ENCODE results near the gene FGR. TPM values are rescaled to one million over a fixed set of nuclear protein-coding genes. Genes with fewer than 3 reads are reported as not detected.
A peak's percentile ranks its signal among the peaks of the same experiment; 100 is the strongest.

FGR gene
- total and polyA plus RNA-seq, 2 of the 13 experiments (the other 11 are each of a cell fraction or from before 2014, with no cell fraction given) = not detected

DNA sequence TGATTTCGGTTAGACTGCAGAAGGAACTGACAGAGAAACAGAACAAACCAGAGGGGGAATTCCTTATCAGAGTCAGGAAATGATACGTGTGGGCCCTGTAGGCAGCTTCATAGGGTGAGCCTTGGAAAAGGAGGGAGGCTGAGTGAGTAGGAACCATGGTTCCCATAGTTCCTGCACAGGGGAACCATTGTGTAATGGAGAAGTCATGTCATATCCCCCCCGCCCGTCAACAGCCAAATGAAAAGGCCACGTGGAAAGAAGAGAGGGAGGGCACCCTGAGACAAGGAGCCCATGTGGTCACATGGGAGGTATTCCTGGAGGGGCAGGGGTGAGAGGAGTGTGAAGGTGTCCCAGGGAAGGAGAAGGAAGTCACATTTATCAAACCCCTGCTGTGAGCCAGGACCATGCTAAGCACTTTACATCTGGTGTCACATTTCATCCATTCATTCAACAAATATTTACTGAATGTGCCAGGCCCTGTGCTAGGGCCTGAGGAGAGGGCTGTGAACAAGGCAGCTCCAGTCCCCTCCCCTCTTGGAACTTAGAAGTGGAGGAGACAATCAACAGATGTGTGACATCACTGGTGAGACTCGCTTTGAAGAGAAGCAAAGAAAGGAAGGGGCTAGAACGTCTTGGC lies 15.7 kb upstream of the FGR start (continued):
- TF ChIP-seq NFE2L1 (CRISPR knock-in tag; IDR thresholded peaks at IDR 0.05; ENCODE audit: borderline replicate concordance) (no peak), ZNF205 (CRISPR knock-in tag; IDR thresholded peaks at IDR 0.05) (0 out of 2 replicates have a peak, but pooled peaks have one; percentile 20)

DNA sequence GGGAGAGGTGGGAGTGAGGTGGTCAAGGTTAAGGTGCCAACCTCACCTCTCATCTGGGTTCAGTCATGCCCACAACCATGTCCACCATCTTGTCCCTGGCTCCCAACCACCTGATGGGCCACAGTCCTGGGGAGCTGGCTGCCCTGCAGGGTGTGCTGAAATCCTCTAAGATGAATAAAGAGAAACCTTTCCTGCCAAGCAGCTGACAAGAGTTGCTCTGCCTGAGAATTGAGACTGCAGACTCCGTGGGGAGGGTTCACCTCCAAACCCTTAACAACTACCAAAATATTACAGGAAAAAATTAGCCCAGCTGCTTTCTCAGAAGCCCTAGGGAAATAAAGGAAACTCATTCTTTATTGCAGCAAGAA lies 15.2 kb upstream of the FGR start:
- POLR2A ChIA-PET = no interaction called here
- peak overlapping the region; percentile 63; the same call in 1 of the 2 replicates for H3K4me2 ChIP-seq (ENCODE audit: low read depth, low read length)

More for the DNA sequence above, 15.2 kb upstream of the FGR start:
- DNase-seq (ENCODE audit: low spot score) = no peak
- Histone ChIP-seq H3K27me3 (ENCODE audit: control insufficient read depth in 1 of 2, insufficient read depth in 2 of 2, low read length in 2 of 2) (peaks cover 1 to 10% of the 10 kb centered on the region in 2 experiments; a peak in 1 of 5 replicates), H2AFZ (ENCODE audit: low read length) (no peak overlapping the region), H3K4me3 (replicated peaks in 1 of 3; ENCODE audit: insufficient read depth in 1 of 3, low read depth in 2 of 3, low read length in 3 of 3) (no peak overlapping the region), H3K9me3 (ENCODE audit: low read length) (no peaks in the 10 kb centered on the region), H4K20me1 (ENCODE audit: insufficient read depth, low read length) (no peaks in the 10 kb centered on the region), H3K9ac (ENCODE audit: insufficient read depth, low read depth, low read length) (no peak overlapping the region), H3K36me3 (replicated peaks in 1 of 2; ENCODE audit: control insufficient read depth in 1 of 2, insufficient read depth in 2 of 2, low read length in 2 of 2) (no peaks in the 10 kb centered on the region), H3K27ac (ENCODE audit: extremely low read length, insufficient read depth, low read length) (no peak overlapping the region), H3K79me2 (ENCODE audit: insufficient read depth, low read length) (no peaks in the 10 kb centered on the region), H3K4me1 (ENCODE audit: insufficient read depth, low read length) (peaks cover 23% of the 10 kb centered on the region)
- no peak for ATAC-seq
- BruUV-seq (replicated peaks) = no TSS peak
- no peak for TF ChIP-seq ATRX (CRISPR knock-in tag; IDR thresholded peaks at IDR 0.05; ENCODE audit: borderline replicate concordance)
- no peak for TF ChIP-seq TEAD2 (CRISPR knock-in tag; IDR thresholded peaks at IDR 0.05)
- no peak for TF ChIP-seq KLF6 (CRISPR knock-in tag; IDR thresholded peaks at IDR 0.05)
- no peak for TF ChIP-seq ZNF235 (CRISPR knock-in tag; IDR thresholded peaks at IDR 0.05; ENCODE audit: borderline replicate concordance)
- TF ChIP-seq, protein P1, sequence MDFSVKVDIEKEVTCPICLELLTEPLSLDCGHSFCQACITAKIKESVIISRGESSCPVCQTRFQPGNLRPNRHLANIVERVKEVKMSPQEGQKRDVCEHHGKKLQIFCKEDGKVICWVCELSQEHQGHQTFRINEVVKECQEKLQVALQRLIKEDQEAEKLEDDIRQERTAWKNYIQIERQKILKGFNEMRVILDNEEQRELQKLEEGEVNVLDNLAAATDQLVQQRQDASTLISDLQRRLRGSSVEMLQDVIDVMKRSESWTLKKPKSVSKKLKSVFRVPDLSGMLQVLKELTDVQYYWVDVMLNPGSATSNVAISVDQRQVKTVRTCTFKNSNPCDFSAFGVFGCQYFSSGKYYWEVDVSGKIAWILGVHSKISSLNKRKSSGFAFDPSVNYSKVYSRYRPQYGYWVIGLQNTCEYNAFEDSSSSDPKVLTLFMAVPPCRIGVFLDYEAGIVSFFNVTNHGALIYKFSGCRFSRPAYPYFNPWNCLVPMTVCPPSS (IDR thresholded peaks at IDR 0.05) = no peak
- TF ChIP-seq ZNF121 (CRISPR knock-in tag; IDR thresholded peaks at IDR 0.05) = no peak
- TF ChIP-seq, protein P2, sequence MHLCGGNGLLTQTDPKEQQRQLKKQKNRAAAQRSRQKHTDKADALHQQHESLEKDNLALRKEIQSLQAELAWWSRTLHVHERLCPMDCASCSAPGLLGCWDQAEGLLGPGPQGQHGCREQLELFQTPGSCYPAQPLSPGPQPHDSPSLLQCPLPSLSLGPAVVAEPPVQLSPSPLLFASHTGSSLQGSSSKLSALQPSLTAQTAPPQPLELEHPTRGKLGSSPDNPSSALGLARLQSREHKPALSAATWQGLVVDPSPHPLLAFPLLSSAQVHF (CRISPR knock-in tag; IDR thresholded peaks at IDR 0.05) = no peak
- TF ChIP-seq, protein P3, sequence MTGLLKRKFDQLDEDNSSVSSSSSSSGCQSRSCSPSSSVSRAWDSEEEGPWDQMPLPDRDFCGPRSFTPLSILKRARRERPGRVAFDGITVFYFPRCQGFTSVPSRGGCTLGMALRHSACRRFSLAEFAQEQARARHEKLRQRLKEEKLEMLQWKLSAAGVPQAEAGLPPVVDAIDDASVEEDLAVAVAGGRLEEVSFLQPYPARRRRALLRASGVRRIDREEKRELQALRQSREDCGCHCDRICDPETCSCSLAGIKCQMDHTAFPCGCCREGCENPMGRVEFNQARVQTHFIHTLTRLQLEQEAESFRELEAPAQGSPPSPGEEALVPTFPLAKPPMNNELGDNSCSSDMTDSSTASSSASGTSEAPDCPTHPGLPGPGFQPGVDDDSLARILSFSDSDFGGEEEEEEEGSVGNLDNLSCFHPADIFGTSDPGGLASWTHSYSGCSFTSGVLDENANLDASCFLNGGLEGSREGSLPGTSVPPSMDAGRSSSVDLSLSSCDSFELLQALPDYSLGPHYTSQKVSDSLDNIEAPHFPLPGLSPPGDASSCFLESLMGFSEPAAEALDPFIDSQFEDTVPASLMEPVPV (CRISPR knock-in tag; IDR thresholded peaks at IDR 0.05) = no peak
- TF ChIP-seq, protein P4, sequence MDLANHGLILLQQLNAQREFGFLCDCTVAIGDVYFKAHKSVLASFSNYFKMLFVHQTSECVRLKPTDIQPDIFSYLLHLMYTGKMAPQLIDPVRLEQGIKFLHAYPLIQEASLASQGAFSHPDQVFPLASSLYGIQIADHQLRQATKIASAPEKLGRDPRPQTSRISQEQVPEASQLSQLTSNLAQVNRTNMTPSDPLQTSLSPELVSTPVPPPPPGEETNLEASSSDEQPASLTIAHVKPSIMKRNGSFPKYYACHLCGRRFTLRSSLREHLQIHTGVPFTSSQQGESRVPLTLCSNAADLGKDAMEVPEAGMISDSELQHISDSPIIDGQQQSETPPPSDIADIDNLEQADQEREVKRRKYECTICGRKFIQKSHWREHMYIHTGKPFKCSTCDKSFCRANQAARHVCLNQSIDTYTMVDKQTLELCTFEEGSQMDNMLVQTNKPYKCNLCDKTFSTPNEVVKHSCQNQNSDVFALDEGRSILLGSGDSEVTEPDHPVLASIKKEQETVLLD (CRISPR knock-in tag; IDR thresholded peaks at IDR 0.05; ENCODE audit: low read depth) = no peak
- TF ChIP-seq ZNF761 (CRISPR knock-in tag; conservative IDR thresholded peaks at IDR 0.05) = no peak
- TF ChIP-seq FOXP1 (IDR thresholded peaks at IDR 0.05) = no peak
- TF ChIP-seq FOXP1 (CRISPR knock-in tag; IDR thresholded peaks at IDR 0.05) = no peak
- TF ChIP-seq, protein P5, sequence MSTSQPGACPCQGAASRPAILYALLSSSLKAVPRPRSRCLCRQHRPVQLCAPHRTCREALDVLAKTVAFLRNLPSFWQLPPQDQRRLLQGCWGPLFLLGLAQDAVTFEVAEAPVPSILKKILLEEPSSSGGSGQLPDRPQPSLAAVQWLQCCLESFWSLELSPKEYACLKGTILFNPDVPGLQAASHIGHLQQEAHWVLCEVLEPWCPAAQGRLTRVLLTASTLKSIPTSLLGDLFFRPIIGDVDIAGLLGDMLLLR (CRISPR knock-in tag; IDR thresholded peaks at IDR 0.05) = no peak
- TF ChIP-seq KLF15 (CRISPR knock-in tag; IDR thresholded peaks at IDR 0.05; ENCODE audit: borderline replicate concordance) = no peak
- TF ChIP-seq, protein P6, sequence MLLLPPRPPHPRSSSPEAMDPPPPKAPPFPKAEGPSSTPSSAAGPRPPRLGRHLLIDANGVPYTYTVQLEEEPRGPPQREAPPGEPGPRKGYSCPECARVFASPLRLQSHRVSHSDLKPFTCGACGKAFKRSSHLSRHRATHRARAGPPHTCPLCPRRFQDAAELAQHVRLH (CRISPR knock-in tag; IDR thresholded peaks at IDR 0.05; ENCODE audit: borderline replicate concordance, low read depth) = no peak
- intact Hi-C loops (cut with micrococcal nuclease; ENCODE audit: unreplicated experiment) = no loop called here
- CTCF ChIA-PET (ENCODE audit: low intra/inter-chr PET ratio, low total read pairs) = no interaction called here
- in situ Hi-C loops (cut with HindIII; ENCODE audit: extremely low pct_ligation_motif_present, low pct_unique_long_range_greater_than_20kb) = no loop called here
- no peak for FAIRE-seq
- 31% methylated on average over 1 of the region's 1 CpG for WGBS (ENCODE audit: low lambda C conversion rate)
